Kidney epithelial cell (primary cell): ENCODE data around the gene TAF1B. TPM values are rescaled to one million over a fixed set of nuclear protein-coding genes. Genes with fewer than 3 reads are reported as not detected.

ENCODE experiments used
- DNase-seq: peaks from one replicate; pipeline ENCODE4 v3.0.0-alpha.2; 2010; ENCODE audit warnings: low read depth
- H3K27me3 ChIP-seq: 2 replicates; pipeline ENCODE4 v1.6.0; 2011; ENCODE audit warnings: low read length; ENCODE audit not compliant: control insufficient read depth, insufficient read depth
- H3K36me3 ChIP-seq: 2 replicates; pipeline ENCODE4 v1.5.1; 2011; ENCODE audit warnings: low read length; ENCODE audit not compliant: control insufficient read depth, insufficient read depth
- H3K4me3 ChIP-seq: 2 replicates; pipeline ENCODE4 v1.5.1; 2011; ENCODE audit warnings: low read depth, mild to moderate bottlenecking, control low read depth, low read length
- CTCF ChIP-seq: IDR thresholded peaks from 2 replicates; pipeline ENCODE4 v1.5.1; 2011; ENCODE audit warnings: mild to moderate bottlenecking, moderate library complexity, low read length, control low read depth, inconsistent platforms; ENCODE audit not compliant: insufficient read depth, poor library complexity, severe bottlenecking
- total RNA-seq: library from RNA; depleted of rRNA; stranded (reverse); fragments of >200 nt; gene quantifications from 2 replicates; pipeline ENCODE4 v1.2.3, GENCODE V29; 2015

Gene TAF1B
- total RNA-seq, 1 donor from 2014 or later = 15.0 TPM

GRCh38 chr2:9807056-9807455 lies 36.2 kb upstream of the TAF1B start:
- Histone ChIP-seq H3K36me3 (no peaks in the 10 kb centered on the region), H3K4me3 (no peak overlapping the region), H3K27me3 (peaks cover 3% of the 10 kb centered on the region)
- no peak for DNase-seq
- TF ChIP-seq CTCF = no peak

DNA sequence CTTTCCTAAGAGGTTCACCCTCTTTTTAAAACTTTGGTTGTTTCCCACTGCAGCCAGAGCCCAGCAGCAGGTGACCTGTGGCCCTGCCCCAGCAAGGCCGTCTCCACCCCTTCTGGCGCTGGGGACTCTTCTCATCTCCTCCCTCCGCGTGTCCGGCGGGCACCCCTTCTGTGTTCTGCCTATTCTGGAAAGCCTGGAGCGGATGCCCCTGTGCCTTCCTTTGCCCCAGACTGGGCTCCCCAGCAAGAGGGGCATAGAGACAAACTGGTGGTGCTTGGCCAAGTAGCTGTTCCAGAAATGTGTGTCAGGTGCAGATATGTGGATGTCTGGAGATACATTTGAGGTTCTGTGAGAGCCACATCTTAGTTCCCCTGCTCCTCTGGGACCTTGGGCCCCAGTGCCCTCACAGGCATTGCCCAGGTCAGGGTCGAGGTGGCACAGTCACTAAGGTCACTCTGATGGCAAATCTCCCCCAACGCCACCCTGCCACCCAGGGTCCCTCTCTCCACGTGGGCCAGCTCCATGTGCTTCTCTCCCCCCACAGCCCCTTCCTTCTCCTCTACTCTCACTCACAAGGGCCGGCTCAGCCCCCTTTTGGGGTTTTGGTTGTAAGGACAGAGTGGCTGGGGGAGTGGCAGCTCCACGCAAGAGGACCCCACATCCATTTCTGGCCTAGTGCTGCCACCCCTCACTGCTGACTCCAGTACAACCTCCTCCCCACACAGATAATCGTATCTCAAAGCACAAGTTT lies 35.5 kb upstream of the TAF1B start:
- Histone ChIP-seq H3K27me3 (peaks cover 3% of the 10 kb centered on the region), H3K4me3 (no peak overlapping the region), H3K36me3 (no peaks in the 10 kb centered on the region)
- no peak for DNase-seq
- no peak for TF ChIP-seq CTCF

DNA sequence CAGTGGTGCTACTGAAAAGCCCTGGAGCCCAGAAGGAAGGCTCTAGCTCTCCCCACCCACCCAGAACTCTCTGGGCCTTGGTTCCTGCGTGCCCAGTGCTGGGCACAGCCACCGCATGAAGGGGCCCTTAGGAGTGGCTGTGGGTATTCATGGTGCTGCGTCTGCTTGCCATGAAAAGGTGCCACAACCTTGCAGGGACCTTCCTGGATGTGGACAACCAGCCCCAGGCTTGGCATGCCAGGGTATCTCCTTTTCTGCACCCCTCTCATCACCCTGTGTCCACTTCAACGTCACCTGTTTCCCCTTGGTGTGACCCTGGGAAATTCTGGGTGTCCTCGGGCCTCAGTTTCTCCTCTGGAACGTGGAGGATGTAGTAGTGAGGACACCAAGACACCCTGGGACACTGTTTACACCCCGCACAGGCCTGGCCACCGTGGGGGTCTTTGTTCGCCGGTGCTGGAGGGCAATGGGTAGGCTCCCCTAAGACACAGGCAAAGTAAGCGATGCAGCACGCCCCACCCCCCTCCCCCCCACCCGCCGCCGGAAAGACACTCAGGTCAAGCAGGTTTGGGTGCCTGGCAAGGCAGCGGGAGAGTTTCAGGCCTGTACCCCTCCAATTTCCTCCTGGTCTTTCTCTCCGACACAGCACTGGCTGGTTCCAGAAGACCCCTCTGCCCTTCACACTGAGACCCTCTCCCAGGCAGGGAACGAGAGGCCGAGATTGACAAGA lies 34.8 kb upstream of the TAF1B start:
- Histone ChIP-seq H3K27me3 (peaks cover 3% of the 10 kb centered on the region), H3K4me3 (no peak overlapping the region), H3K36me3 (no peaks in the 10 kb centered on the region)
- no peak for TF ChIP-seq CTCF
- DNase-seq = no peak

GRCh38 chr2:9809064-9809356 lies 34.3 kb upstream of the TAF1B start:
- no peak for DNase-seq
- no peak for TF ChIP-seq CTCF
- H3K27me3 ChIP-seq = peaks cover 3% of the 10 kb centered on the region
- no peak overlapping the region for H3K4me3 ChIP-seq
- H3K36me3 ChIP-seq = no peaks in the 10 kb centered on the region

DNA sequence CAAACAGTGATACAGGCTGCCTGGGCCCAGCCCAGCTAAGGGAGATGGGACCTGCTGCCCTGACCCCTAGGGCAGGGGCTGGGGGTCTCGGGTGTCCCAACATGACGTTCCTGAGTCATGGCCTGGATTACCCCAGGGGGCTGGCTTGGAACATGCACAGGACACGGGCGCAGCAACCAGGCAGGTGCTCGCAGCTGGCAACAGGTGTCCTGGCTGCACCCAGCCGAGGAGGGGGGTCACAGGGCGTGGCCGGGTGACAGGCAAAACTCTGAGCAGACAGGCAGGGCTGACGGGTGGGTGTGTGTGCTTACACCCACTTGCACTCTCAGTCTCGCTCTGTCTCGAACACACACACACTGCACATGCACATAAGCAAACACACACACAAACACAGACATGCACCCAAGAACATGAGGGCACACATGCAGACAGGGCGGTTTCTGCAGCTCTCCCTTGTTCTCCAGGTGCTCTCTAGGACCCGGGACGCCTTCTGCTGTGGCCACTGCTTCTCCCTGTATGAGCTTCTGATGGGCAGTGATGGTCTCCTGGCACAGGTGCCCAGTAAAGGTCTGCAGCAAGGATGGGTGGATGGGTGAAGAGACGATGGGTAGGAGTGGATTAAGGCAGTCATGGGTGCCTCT lies 33.7 kb upstream of the TAF1B start:
- no peak overlapping the region for H3K4me3 ChIP-seq
- no peak for DNase-seq

More for the DNA sequence above, 33.7 kb upstream of the TAF1B start:
- Histone ChIP-seq H3K36me3 (no peaks in the 10 kb centered on the region), H3K27me3 (peaks cover 3% of the 10 kb centered on the region)
- no peak for TF ChIP-seq CTCF
